HEK293 (cell line): ENCODE results near the gene PLCG2.

Experiments
- CTCF ChIA-PET: fragments of 350-600 bp; formaldehyde crosslinking; extraction: SDS; loops from one replicate; lab custom pipeline; 2021; ENCODE audit warnings: antibody characterized with exemption; lab: Yijun Ruan, JAX
- POLR2A ChIA-PET: fragments of 300-600 bp; formaldehyde crosslinking; extraction: SDS; loops from one replicate; lab custom pipeline; 2020; ENCODE audit warnings: antibody characterized with exemption, inconsistent platforms; lab: Yijun Ruan, JAX
- H3K27ac ChIP-seq: fragments of 200-500 bp; sonication (Bioruptor generic); 2 replicates; pipeline ENCODE4 v1.5.1; 2014; ENCODE audit warnings: low read depth, low read length, control low read depth, inconsistent platforms; ENCODE audit errors: extremely low read depth
- H3K36me3 ChIP-seq, 2 experiments: fragments of 200-500 bp in 1 of 2; sonication (Bioruptor generic) in 1 of 2; 1 replicate in 1 of 2; 2 replicates in 1 of 2; pipeline ENCODE4 v1.5.1; 2014 to 2017; ENCODE audit warnings: inconsistent platforms in 2 of 2, low read length in 2 of 2; ENCODE audit not compliant: control insufficient read depth in 2 of 2, insufficient read depth in 1 of 2
- H3K4me1 ChIP-seq: fragments of 200-500 bp; sonication (Bioruptor generic); 2 replicates; pipeline ENCODE4 v1.5.1; 2014; ENCODE audit warnings: mild to moderate bottlenecking, low read length, inconsistent platforms; ENCODE audit not compliant: control insufficient read depth, insufficient read depth
- H3K4me3 ChIP-seq: 2 replicates; pipeline ENCODE4 v1.5.1; 2011; ENCODE audit warnings: low read depth, mild to moderate bottlenecking, control low read depth, low read length, moderate library complexity
- H3K9me3 ChIP-seq: fragments of 200-500 bp; sonication (Bioruptor generic); 2 replicates; pipeline ENCODE4 v1.5.1; 2014; ENCODE audit warnings: low read depth, low read length, inconsistent platforms; ENCODE audit not compliant: control insufficient read depth, insufficient read depth
- EGR2 ChIP-seq: fragments of 450-650 bp; formaldehyde crosslinking; IDR thresholded peaks from 2 replicates; pipeline ENCODE4 v1.5.1; 2016; ENCODE audit warnings: low read depth, missing biosample characterization, missing genetic modification characterization
- MZF1 ChIP-seq: fragments of 450-650 bp; formaldehyde crosslinking; IDR thresholded peaks from 2 replicates; pipeline ENCODE4 v1.5.1; 2017; ENCODE audit warnings: missing biosample characterization, missing genetic modification characterization, borderline replicate concordance
- OSR2 ChIP-seq: fragments of 450-650 bp; formaldehyde crosslinking; IDR thresholded peaks from 2 replicates; pipeline ENCODE4 v1.5.1; 2016; ENCODE audit warnings: missing biosample characterization, missing genetic modification characterization
- ZBTB20 ChIP-seq: fragments of 450-650 bp; formaldehyde crosslinking; IDR thresholded peaks from 2 replicates; pipeline ENCODE4 v1.5.1; 2016; ENCODE audit warnings: missing biosample characterization, missing genetic modification characterization
- ZBTB8A ChIP-seq: fragments of 450-650 bp; formaldehyde crosslinking; IDR thresholded peaks from 2 replicates; pipeline ENCODE4 v1.5.1; 2016; ENCODE audit warnings: missing biosample characterization, missing genetic modification characterization
- ZEB2 ChIP-seq: fragments of 450-650 bp; formaldehyde crosslinking; IDR thresholded peaks from 2 replicates; pipeline ENCODE4 v1.5.1; 2016; ENCODE audit warnings: missing biosample characterization, missing genetic modification characterization
- ZNF449 ChIP-seq: fragments of 450-650 bp; formaldehyde crosslinking; IDR thresholded peaks from 2 replicates; pipeline ENCODE4 v1.5.1; 2017; ENCODE audit warnings: missing biosample characterization, mild to moderate bottlenecking, missing genetic modification characterization, moderate library complexity
- ZNF626 ChIP-seq: fragments of 450-650 bp; sonication (Bioruptor Pico); formaldehyde crosslinking; IDR thresholded peaks from 2 replicates; pipeline ENCODE4 v1.5.1; 2018; ENCODE audit warnings: missing biosample characterization, missing genetic modification characterization, inconsistent platforms
- ZSCAN16 ChIP-seq: fragments of 450-650 bp; formaldehyde crosslinking; IDR thresholded peaks from 2 replicates; pipeline ENCODE4 v1.5.1; 2016; ENCODE audit warnings: missing biosample characterization, missing genetic modification characterization
- ZXDB ChIP-seq: fragments of 450-650 bp; formaldehyde crosslinking; IDR thresholded peaks from 2 replicates; pipeline ENCODE4 v1.5.1; 2016; ENCODE audit warnings: missing biosample characterization, missing genetic modification characterization
- TF ChIP-seq, protein P1 (sequence below): sonication (generic); formaldehyde crosslinking; IDR thresholded peaks from 2 replicates; pipeline ENCODE4 v1.8.1; 2022; ENCODE audit warnings: mild to moderate bottlenecking, moderate library complexity, missing genetic modification reagents
- TF ChIP-seq, protein P2 (sequence below): fragments of 450-650 bp; formaldehyde crosslinking; IDR thresholded peaks from 2 replicates; pipeline ENCODE4 v1.5.1; 2017; ENCODE audit warnings: missing biosample characterization, missing genetic modification characterization
- TF ChIP-seq, protein P3 (sequence below): fragments of 450-650 bp; formaldehyde crosslinking; IDR thresholded peaks from 2 replicates; pipeline ENCODE4 v1.5.1; 2016; ENCODE audit warnings: missing biosample characterization, missing genetic modification characterization, low read depth

PLCG2 gene

GRCh38 chr16:81765111-81765919 lies 13.8 kb upstream of the PLCG2 start (continued):
- TF ChIP-seq, protein P1, sequence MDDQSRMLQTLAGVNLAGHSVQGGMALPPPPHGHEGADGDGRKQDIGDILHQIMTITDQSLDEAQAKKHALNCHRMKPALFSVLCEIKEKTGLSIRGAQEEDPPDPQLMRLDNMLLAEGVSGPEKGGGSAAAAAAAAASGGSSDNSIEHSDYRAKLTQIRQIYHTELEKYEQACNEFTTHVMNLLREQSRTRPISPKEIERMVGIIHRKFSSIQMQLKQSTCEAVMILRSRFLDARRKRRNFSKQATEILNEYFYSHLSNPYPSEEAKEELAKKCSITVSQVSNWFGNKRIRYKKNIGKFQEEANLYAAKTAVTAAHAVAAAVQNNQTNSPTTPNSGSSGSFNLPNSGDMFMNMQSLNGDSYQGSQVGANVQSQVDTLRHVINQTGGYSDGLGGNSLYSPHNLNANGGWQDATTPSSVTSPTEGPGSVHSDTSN (CRISPR knock-in tag), result no peak

DNA sequence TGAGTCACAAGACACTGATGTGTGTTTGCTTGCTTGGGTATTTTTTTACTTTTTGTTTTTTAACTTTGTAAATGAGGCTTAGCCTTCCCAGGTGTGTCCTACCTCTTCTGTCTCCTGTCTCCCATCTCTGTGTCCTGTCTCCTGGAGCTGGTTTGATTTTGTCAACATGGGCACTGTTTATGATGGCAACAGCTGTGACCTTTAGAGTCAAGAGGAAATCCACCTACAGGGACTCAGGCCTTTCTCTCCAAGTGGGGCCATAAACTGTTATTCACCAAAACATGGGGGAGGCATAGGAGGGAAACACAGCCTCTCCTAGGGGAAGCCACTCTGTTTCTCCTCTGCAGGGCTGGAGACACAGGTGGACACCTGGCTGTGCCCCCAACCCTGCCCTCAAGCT lies 13.1 kb upstream of the PLCG2 start:
- Histone ChIP-seq H3K4me3 (no peak overlapping the region), H3K4me1 (no peaks in the 10 kb centered on the region; the same call in 1 of the 2 replicates), H3K36me3 (no peaks in the 10 kb centered on the region), H3K9me3 (no peaks in the 10 kb centered on the region), H3K27ac (no peak overlapping the region)
- TF ChIP-seq, protein P2, sequence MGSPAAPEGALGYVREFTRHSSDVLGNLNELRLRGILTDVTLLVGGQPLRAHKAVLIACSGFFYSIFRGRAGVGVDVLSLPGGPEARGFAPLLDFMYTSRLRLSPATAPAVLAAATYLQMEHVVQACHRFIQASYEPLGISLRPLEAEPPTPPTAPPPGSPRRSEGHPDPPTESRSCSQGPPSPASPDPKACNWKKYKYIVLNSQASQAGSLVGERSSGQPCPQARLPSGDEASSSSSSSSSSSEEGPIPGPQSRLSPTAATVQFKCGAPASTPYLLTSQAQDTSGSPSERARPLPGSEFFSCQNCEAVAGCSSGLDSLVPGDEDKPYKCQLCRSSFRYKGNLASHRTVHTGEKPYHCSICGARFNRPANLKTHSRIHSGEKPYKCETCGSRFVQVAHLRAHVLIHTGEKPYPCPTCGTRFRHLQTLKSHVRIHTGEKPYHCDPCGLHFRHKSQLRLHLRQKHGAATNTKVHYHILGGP (tag by site-specific recombination), result no peak
- TF ChIP-seq ZSCAN16 (tag by site-specific recombination) (no peak), ZXDB (tag by site-specific recombination) (no peak), ZBTB20 (no peak), MZF1 (tag by site-specific recombination) (no peak), ZNF449 (tag by site-specific recombination) (no peak), EGR2 (peak; percentile 37; the same call in 1 of the 2 replicates), ZBTB8A (no peak)
- TF ChIP-seq, protein P3, sequence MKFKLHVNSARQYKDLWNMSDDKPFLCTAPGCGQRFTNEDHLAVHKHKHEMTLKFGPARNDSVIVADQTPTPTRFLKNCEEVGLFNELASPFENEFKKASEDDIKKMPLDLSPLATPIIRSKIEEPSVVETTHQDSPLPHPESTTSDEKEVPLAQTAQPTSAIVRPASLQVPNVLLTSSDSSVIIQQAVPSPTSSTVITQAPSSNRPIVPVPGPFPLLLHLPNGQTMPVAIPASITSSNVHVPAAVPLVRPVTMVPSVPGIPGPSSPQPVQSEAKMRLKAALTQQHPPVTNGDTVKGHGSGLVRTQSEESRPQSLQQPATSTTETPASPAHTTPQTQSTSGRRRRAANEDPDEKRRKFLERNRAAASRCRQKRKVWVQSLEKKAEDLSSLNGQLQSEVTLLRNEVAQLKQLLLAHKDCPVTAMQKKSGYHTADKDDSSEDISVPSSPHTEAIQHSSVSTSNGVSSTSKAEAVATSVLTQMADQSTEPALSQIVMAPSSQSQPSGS (tag by site-specific recombination), result no peak
- POLR2A ChIA-PET, result no interaction called here
- CTCF ChIA-PET, result no interaction called here

GRCh38 chr16:81767987-81768592 lies 11.0 kb upstream of the PLCG2 start:
- POLR2A ChIA-PET, result interaction anchor here (0.7 kb wide), 1 partner anchor 10 kb away, joined by 8 read pairs; no protein-coding TSS in a partner anchor
- CTCF ChIA-PET, result interaction anchor here (0.6 kb wide), 1 partner anchor 73 kb away, joined by 3 read pairs; no protein-coding TSS in a partner anchor
- Histone ChIP-seq H3K27ac (no peak overlapping the region), H3K36me3 (no peaks in the 10 kb centered on the region), H3K9me3 (no peaks in the 10 kb centered on the region), H3K4me3 (no peak overlapping the region), H3K4me1 (no peaks in the 10 kb centered on the region; the same call in 1 of the 2 replicates)
- TF ChIP-seq ZEB2 (tag by site-specific recombination) (0 out of 2 replicates have a peak, but pooled peaks have one; percentile 26), OSR2 (peak; percentile 52; the same call in 1 of the 2 replicates), ZNF626 (tag by site-specific recombination) (no peak)
